Measurements from ENCODE around the gene OAS1. TPM values are rescaled to one million over a fixed set of nuclear protein-coding genes. Genes with fewer than 3 reads are reported as not detected.

Gene OAS1
- total RNA-seq: 100 to 1,000 TPM; 138 to 141 TPM

- peak; percentile 46 for DNase-seq
- H3K4me1 Mint-ChIP-seq: peaks cover 56% of the 10 kb centered on the region
- peak within 1 kb of the TSS; percentile 98 for H3K4me3 Mint-ChIP-seq
- peaks cover 44% of the 10 kb centered on the region for H3K36me3 Mint-ChIP-seq
- H3K27ac Mint-ChIP-seq: peak within 1 kb of the TSS; percentile 99
- peak; percentile 88 for ATAC-seq (ENCODE audit: low read depth)
- no peaks in the 10 kb centered on the region for H3K27me3 Mint-ChIP-seq
- POLR2A ChIA-PET: interaction anchor here (0.7 to 7.8 kb wide), 16 partner anchors 11 to 246 kb away, joined by 3 to 187 read pairs (median 4); partner anchors contain the start of genes OAS2 and OAS3
- no peaks in the 10 kb centered on the region for H3K9me3 Mint-ChIP-seq
Measured at GRCh38 chr12:112906712-112907414, at the start of gene OAS1. Gene OAS1, plus strand, starts transcription at chr12:112906962. Its CDS starts 78 bp downstream, at chr12:112907040.

DNA sequence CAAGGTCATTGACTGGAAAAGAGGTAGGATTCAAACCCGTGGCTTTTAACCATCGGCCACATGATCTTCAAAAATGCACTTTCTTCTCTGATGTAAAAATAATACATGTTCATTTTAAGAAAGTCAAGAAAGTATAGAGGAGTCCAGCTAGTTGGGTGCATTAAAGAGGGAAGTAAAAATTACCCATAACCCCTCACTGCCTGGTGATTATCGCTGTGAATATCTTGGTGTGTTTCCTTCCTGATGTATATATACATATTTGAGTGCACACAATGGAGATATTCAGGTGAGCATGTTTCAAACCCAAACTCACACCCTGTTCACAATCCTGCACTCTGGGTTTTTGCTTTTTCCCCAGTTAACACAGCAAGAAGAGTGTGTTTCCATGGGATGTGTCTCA, 47.5 kb upstream of the OAS1 start:
- Mint-ChIP-seq H3K4me3 (no peak overlapping the region), H3K9me3 (no peaks in the 10 kb centered on the region), H3K27ac (no peak overlapping the region), H3K36me3 (no peaks in the 10 kb centered on the region), H3K4me1 (peaks cover under 1% of the 10 kb centered on the region), H3K27me3 (peaks cover 18% of the 10 kb centered on the region)
- ATAC-seq (ENCODE audit: low read depth) (no peak), DNase-seq (no peak)
- POLR2A ChIA-PET: no interaction called here

- Mint-ChIP-seq H3K4me3 (no peak overlapping the region), H3K27me3 (peaks cover 25% of the 10 kb centered on the region), H3K9me3 (no peaks in the 10 kb centered on the region), H3K4me1 (peaks cover 1% of the 10 kb centered on the region), H3K36me3 (no peaks in the 10 kb centered on the region), H3K27ac (no peak overlapping the region)
- ATAC-seq (ENCODE audit: low read depth) (no peak), DNase-seq (no peak)
- POLR2A ChIA-PET: interaction anchor here (0.6 kb wide), 1 partner anchor 287 kb away, joined by 3 read pairs; no protein-coding TSS in a partner anchor
Measured at GRCh38 chr12:112860181-112860580, 46.6 kb upstream of the OAS1 start.

DNA sequence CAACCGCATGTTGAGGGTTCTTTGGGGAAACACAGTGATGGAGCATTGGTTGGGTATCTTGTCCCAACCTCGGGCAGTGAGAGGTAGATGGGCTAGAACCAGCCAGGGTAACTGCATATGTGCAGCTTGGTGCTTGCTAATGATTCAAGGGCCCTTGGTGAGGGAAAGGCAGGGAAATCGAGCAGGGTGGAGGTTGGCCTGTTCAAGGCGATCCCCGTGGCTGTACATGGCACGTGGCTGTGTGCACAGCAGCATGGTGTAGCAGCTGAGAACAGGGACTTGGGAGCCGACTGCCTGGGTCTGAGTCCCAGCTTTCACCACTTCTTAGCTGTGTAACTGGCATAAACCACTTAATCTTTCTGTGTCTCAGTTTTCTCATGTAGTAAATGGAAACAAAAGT, 45.5 kb upstream of the OAS1 start:
- Mint-ChIP-seq H3K27me3 (peaks cover 22% of the 10 kb centered on the region), H3K9me3 (no peaks in the 10 kb centered on the region)

DNA sequence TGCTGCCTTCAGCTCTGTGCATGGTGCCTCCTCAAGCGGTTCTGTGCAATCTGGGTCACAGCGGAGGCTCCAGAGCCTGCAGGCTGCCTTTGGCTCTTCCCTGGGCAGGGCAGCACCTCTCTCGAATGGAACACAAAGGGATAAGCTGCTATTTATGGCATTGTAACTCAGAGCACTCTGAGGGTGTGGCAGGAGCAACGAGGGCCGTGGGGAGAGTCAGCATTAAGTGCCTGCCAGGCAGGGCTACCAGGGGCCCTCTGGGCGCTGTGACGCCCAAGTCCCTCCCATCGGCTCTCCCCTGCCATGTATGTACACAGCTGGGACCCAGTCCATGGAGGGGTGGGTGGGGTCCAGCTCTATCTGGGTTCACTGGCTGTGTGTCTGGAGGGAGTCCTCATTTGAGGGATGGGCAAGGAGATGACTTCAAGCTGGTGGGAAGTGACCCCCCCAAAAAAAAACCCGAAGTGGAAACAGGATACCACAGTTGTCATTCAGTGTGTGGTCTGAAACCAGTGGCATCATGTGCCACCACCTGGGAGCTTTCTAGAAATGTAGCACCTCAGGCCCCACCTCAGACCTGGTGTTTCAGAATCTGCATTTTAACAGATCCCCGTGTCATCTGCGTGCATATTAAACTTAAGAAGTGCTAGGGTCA, 44.0 kb upstream of the OAS1 start:
- DNase-seq: no peak
- Mint-ChIP-seq H3K4me1 (peaks cover 1% of the 10 kb centered on the region), H3K36me3 (no peaks in the 10 kb centered on the region), H3K4me3 (no peak overlapping the region), H3K9me3 (no peaks in the 10 kb centered on the region), H3K27me3 (peaks cover 27% of the 10 kb centered on the region), H3K27ac (no peak overlapping the region)
- ATAC-seq (ENCODE audit: low read depth): no peak
- POLR2A ChIA-PET: no interaction called here

More for the DNA sequence above, 45.5 kb upstream of the OAS1 start:
- peaks cover 1% of the 10 kb centered on the region for H3K4me1 Mint-ChIP-seq
- H3K36me3 Mint-ChIP-seq: no peaks in the 10 kb centered on the region
- H3K4me3 Mint-ChIP-seq: no peak overlapping the region
- POLR2A ChIA-PET: no interaction called here
- no peak overlapping the region for H3K27ac Mint-ChIP-seq
- DNase-seq (no peak), ATAC-seq (ENCODE audit: low read depth) (no peak)

GRCh38 chr12:112868459-112869041, 38.2 kb upstream of the OAS1 start:
- no peak for DNase-seq
- H3K27ac Mint-ChIP-seq: no peak overlapping the region
- H3K27me3 Mint-ChIP-seq: peaks cover 47% of the 10 kb centered on the region
- POLR2A ChIA-PET: no interaction called here
- H3K4me1 Mint-ChIP-seq: peaks cover 1% of the 10 kb centered on the region
- H3K4me3 Mint-ChIP-seq: no peak overlapping the region
- no peak for ATAC-seq (ENCODE audit: low read depth)
- no peaks in the 10 kb centered on the region for H3K9me3 Mint-ChIP-seq
- H3K36me3 Mint-ChIP-seq: no peaks in the 10 kb centered on the region

DNA sequence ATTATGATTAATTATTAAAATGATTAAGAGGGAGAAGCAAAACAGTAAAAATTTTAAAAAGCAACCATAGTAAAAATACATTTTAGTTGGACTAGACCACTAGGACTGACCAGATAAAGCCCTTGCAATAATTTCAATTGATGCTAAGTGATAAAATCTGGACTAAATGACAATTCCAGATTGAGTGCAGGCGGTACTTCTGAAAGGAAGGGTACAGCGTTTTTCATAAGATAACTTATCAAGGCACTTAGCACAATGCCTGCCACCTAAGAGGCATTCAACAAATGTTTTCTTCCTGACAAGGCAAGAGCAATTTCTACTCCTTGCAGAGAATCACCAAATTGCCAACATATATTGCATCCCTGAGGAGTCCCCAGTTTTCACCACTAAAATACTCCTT, 37.7 kb upstream of the OAS1 start:
- DNase-seq (no peak), ATAC-seq (ENCODE audit: low read depth) (no peak)
- H3K27ac Mint-ChIP-seq: no peak overlapping the region
- H3K9me3 Mint-ChIP-seq: no peaks in the 10 kb centered on the region
- POLR2A ChIA-PET: no interaction called here
- H3K4me1 Mint-ChIP-seq: peaks cover 1% of the 10 kb centered on the region
- no peaks in the 10 kb centered on the region for H3K36me3 Mint-ChIP-seq
- no peak overlapping the region for H3K4me3 Mint-ChIP-seq
- peaks cover 47% of the 10 kb centered on the region for H3K27me3 Mint-ChIP-seq

DNA sequence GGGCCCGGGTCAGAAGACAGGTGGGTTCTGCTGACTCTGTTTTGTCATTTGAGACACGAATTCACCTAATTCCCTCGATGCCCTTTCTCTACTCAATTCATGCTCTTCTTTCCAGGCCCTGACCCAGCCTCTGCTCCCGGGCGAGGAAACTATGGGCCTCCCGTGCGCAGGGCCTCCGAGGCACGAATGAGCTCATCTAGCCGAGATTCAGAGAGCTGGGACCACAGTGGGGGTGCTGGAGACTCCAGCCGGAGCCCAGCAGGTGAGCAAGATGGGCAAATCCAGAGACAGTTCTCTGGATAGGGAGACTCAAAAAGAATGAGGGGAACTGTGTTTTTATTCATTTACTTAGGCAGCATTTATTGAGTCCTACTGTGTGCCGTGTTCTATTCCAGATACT, 37.0 kb upstream of the OAS1 start:
- H3K4me3 Mint-ChIP-seq: no peak overlapping the region
- H3K27me3 Mint-ChIP-seq: peaks cover 40% of the 10 kb centered on the region
- POLR2A ChIA-PET: no interaction called here
- no peaks in the 10 kb centered on the region for H3K4me1 Mint-ChIP-seq
- no peaks in the 10 kb centered on the region for H3K36me3 Mint-ChIP-seq
- H3K27ac Mint-ChIP-seq: no peak overlapping the region
- H3K9me3 Mint-ChIP-seq: no peaks in the 10 kb centered on the region
- DNase-seq (no peak), ATAC-seq (ENCODE audit: low read depth) (no peak)

DNA sequence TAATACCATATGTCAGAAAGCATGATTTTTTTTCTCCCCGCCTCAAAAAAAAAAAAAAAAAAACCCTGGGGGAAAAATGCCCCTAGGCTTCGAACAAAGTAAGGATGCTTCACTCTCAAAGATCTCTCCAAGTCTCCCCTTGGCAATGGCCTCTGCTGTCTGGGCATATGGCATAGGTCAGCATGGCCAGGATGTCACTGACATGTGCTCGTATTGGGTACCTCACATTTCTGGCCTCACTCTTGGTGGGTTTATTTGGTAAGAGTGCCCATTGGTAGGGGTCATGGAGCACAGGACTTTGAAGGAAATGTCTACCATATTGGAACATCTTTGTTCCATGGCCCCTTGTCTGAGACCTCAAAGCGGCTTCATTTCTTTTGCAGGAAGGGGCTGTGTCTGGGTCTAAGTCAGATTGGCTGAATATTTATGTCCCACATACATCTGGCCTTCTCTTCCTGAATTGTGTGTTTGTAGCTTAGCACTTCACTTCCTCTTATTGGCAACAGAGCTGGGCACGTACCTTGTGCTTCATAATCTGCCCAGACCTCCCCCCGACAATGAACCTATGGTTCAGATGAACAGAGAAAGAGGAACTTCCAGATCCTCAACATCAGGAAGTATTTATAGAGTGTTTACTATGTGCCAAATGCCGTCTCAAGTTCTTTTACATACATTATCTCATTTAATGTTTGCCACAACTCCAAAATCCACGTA, 36.3 kb upstream of the OAS1 start:
- ATAC-seq (ENCODE audit: low read depth) (no peak), DNase-seq (no peak)
- peaks cover 39% of the 10 kb centered on the region for H3K27me3 Mint-ChIP-seq
- H3K27ac Mint-ChIP-seq: no peak overlapping the region
- H3K36me3 Mint-ChIP-seq: no peaks in the 10 kb centered on the region
- H3K4me3 Mint-ChIP-seq: no peak overlapping the region
- POLR2A ChIA-PET: no interaction called here
- H3K9me3 Mint-ChIP-seq: no peaks in the 10 kb centered on the region
- no peaks in the 10 kb centered on the region for H3K4me1 Mint-ChIP-seq

- DNase-seq: no peak
- Mint-ChIP-seq H3K4me1 (no peaks in the 10 kb centered on the region), H3K9me3 (no peaks in the 10 kb centered on the region), H3K27ac (no peak overlapping the region), H3K36me3 (no peaks in the 10 kb centered on the region), H3K27me3 (peaks cover 48% of the 10 kb centered on the region), H3K4me3 (no peak overlapping the region)
- ATAC-seq (ENCODE audit: low read depth): no peak
- POLR2A ChIA-PET: no interaction called here
Measured at GRCh38 chr12:112875608-112876007, 31.2 kb upstream of the OAS1 start.

DNA sequence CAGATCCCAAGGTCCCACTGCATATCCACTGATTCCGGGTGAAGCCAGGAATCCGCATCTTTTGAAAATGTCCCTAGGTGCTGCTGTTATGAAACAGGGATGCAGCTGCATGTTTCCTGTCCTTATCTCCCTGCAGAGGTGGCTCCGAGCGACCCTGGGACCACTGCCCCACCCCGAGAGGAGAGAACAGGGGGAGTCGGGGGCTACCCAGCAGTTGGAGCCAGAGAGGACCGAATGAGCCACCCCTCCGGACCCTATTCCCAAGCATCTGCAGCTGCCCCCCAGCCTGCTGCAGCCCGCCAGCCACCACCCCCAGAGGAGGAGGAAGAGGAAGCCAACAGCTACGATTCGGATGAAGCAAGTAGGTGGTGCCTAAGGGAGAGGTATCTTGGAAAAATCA, 30.3 kb upstream of the OAS1 start:
- no peaks in the 10 kb centered on the region for H3K9me3 Mint-ChIP-seq
- POLR2A ChIA-PET: no interaction called here
- no peaks in the 10 kb centered on the region for H3K36me3 Mint-ChIP-seq
- H3K4me1 Mint-ChIP-seq: no peaks in the 10 kb centered on the region
- DNase-seq (no peak), ATAC-seq (ENCODE audit: low read depth) (no peak)
- no peak overlapping the region for H3K27ac Mint-ChIP-seq
- H3K27me3 Mint-ChIP-seq: peaks cover 46% of the 10 kb centered on the region
- H3K4me3 Mint-ChIP-seq: no peak overlapping the region

DNA sequence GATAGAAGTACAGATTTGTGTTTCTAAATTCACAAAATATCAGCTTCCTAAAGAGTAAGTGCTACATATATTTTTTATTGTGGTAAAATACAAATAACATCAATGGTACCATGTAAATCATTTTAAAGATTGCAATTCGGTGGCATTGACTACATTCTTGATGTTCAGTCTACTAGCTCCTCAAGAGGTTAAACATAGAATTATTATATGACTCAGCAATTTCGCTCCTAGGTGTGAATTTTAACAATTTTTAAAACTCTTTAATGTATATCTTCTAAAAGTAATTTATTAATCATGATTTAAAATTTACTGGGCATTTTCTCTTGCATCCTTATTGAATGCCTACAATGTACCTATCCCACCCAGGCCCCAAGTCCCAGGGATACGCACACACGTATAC, 29.8 kb upstream of the OAS1 start:
- DNase-seq: no peak
- Mint-ChIP-seq H3K27me3 (peaks cover 44% of the 10 kb centered on the region), H3K4me1 (no peaks in the 10 kb centered on the region), H3K36me3 (no peaks in the 10 kb centered on the region), H3K27ac (no peak overlapping the region), H3K4me3 (no peak overlapping the region), H3K9me3 (no peaks in the 10 kb centered on the region)
- no peak for ATAC-seq (ENCODE audit: low read depth)
- POLR2A ChIA-PET: no interaction called here

DNA sequence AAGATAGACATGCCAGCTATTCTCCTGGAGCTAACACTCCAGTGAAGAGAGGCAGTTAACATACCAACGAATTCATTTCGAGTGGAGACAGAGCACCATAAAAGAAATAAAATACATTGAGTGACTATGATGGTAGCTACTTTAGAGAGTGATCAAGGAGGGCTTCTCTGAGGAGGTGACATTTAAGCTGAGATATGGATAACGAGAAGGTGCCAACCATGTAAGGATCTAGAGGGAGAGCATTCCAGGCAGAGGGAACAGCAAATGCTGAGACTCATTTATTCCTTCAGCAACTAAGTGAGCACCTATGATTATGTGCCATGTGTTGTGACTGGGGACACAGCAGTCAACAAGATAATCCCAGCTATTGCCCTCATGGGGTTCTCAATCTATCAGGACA, 28.3 kb upstream of the OAS1 start:
- H3K27ac Mint-ChIP-seq: no peak overlapping the region
- H3K4me3 Mint-ChIP-seq: no peak overlapping the region
- ATAC-seq (ENCODE audit: low read depth) (no peak), DNase-seq (no peak)
- H3K27me3 Mint-ChIP-seq: peaks cover 38% of the 10 kb centered on the region
- no peaks in the 10 kb centered on the region for H3K9me3 Mint-ChIP-seq
- POLR2A ChIA-PET: no interaction called here
- no peaks in the 10 kb centered on the region for H3K4me1 Mint-ChIP-seq
- no peaks in the 10 kb centered on the region for H3K36me3 Mint-ChIP-seq

Measured in activated naive CD8-positive, alpha-beta T cell treated with anti-CD3 and anti-CD28 coated beads, Interleukin-2, amount 10 ng/mL, durations not matched to agents 7 days and 5 days (primary cell).